CD4-positive, alpha-beta T cell treated with Interleukin-2 at 100 ng/mL for 4 hours (primary cell): ENCODE data around the gene C1orf105.
"Not testable (repeated sequence)": the region's sequence is repeated elsewhere in the genome, so short reads cannot be mapped to it uniquely, and the experiment has no call there.

ENCODE experiments used
- DNase-seq: peaks from one replicate; pipeline ENCODE4 v3.0.0-alpha.2; 2020; ENCODE audit warnings: low spot score

C1orf105 gene

GRCh38 chr1:172427191-172427590 lies 6.7 kb downstream of the C1orf105 start:
- DNase-seq = no peak

DNA sequence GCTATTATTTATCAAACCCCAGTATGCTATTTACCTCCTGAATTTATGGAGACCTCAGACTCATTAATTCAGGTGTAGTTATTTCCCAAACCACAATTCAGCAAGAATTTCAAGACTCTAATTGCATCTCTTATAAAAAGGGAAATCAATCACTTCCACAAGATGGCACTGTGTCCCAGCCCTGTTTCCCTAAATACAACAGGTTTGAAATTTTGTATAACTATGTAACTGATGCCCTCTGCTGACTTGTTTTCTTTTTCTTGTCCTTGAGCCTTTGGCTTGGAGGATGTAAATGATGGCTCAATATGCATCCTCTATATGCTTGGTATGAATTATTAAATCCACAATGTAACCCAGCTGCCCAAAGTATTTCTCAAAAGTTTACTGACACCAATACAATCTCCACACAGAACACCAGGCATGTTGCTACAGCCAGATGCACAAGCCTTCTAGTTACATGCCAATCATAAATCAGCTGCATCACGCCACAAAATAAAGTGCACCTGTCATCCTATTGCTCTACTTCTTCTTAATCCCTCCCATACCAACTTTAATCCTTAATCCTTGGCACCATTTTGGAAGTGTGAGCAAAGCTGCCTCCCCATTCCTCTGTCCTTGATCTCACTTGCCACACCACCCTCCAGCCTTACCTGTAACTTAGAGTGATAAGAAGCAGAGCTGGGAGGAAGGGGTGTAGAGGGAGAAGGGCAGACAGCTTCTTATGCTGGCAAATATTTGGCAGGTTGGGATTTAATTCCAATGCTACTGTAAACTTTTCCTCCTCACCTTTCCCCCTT lies 9.0 kb downstream of the C1orf105 start:
- peak; percentile 68 for DNase-seq

DNA sequence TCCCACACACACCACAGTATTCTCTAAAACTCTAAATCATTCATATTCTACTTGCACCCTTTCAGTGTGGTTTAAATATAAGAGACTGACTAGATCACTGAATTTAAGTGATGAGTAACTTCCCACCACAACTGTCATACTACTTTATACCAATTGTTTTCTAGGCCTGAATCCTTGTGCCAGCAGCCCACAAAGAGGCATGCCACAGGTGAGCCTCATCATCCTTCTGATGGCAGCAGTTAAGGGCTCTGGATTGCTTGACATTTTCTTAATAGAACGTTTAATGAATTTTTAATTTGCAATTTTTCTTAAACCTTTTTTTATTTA lies 9.6 kb downstream of the C1orf105 start:
- no peak for DNase-seq

- no peak for DNase-seq
These were observed 10.7 kb downstream of the C1orf105 start for GRCh38 chr1:172431204-172431603.

- peak; percentile 29 for DNase-seq
These were observed 11.3 kb downstream of the C1orf105 start for GRCh38 chr1:172431721-172432192.

GRCh38 chr1:172437183-172437582 lies 16.7 kb downstream of the C1orf105 start:
- not testable (repeated sequence) for DNase-seq

DNA sequence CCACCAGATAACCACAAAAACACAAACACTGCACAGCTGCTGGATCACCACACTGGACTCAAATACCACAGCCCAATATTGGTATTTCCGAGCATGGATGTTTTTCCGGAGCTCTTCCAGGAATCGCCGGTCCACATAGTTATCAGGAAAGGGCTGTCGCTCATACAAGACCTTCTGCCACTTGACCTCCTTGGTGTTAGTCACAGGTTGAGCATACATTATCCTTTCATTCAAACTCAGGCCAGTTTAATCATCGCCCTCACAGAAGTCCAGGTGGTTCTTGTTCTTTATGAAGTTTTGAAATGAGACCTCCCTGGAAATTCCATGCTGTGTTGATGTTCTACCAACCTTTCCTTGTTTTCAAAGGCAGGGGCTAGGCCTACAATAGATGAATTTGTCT lies 21.9 kb downstream of the C1orf105 start:
- no peak for DNase-seq

- no peak for DNase-seq
These were observed 22.5 kb downstream of the C1orf105 start for GRCh38 chr1:172442843-172443565.

- DNase-seq = peak; percentile 92
These were observed 23.4 kb downstream of the C1orf105 start, which contains the start of gene PIGC for GRCh38 chr1:172443666-172444453. Gene PIGC (minus strand): TSS chr1:172444069. CDS start chr1:172442622, 1,447 bp downstream.

- no peak for DNase-seq
These were observed 26.1 kb downstream of the C1orf105 start for GRCh38 chr1:172446547-172446946.

GRCh38 chr1:172447641-172448040 lies 27.2 kb downstream of the C1orf105 start:
- DNase-seq = no peak

DNA sequence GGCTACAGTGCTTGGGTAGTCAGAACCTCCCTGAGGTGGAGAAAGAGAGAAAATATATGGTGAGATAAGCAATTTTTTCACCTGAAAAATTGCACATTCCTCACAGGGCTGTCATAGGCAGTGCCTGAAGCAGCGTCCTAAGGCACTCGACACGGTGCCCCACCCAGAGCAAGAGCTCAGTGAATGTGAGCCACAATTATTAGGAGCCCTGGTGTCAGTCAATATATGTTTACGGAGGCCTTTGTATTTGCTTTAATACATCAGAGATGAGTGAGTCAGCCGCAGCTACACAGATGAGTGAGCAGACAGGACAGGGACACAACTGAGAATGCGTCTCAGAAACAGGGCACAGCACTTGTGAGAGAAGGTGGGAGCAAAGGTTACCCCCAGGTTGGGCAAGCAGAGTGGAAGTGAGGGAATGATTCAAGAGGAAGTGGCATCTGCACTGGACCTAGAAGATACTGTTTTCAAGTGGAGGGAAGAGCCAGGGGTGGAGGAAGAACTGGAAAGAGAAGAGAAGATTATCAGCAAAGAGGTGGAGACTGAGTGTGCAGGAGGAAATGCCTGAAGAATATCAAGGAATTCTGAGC lies 28.6 kb downstream of the C1orf105 start:
- no peak for DNase-seq

DNA sequence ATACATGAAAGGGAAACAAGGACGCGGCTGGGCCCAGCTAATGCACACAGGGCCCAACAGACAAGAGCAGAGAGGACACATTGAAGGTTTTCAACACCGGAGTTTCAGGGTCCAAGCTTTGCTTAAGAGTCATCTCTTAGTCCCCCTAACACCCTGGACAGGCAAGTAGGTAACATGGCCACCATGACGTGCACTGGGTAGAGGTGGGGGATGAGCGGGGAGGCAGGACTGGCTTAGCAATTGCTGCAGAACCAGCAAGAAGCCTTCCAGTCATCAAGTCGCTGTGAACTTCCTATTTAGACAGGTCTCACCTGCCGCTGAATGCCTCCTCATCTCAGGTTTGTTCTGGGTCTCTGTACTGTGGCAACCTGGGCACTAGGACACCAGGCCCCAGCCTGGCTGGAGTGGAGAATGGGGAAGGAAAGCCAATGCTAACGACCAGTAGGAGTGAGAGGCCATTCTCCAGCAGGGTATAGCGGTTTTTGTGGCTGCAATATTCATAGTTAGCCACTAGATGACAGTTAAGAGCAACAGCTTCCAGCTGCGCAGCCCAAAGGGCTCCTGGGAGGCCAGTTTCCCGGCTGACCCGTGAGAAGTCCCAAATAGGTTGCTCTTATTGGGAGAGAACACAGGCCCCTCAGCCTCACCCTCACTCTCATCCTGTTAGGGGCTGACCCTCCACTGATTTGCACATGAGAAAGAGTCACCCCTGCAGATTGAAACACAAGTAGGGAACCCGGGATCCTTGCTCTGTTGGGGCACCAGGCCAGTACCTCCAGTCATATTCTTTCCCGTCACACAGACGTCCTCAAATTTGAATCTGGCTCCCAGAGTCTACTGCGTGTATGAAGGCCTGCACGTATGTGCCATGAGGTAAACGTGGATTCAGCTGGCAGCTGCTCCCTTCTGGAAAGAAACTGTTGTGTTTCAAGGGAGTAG lies 29.4 kb downstream of the C1orf105 start:
- peak; percentile 55 for DNase-seq

- no peak for DNase-seq
These were observed 30.0 kb downstream of the C1orf105 start for GRCh38 chr1:172450524-172450885.

GRCh38 chr1:172451002-172451443 lies 30.5 kb downstream of the C1orf105 start:
- DNase-seq = peak; percentile 61

DNA sequence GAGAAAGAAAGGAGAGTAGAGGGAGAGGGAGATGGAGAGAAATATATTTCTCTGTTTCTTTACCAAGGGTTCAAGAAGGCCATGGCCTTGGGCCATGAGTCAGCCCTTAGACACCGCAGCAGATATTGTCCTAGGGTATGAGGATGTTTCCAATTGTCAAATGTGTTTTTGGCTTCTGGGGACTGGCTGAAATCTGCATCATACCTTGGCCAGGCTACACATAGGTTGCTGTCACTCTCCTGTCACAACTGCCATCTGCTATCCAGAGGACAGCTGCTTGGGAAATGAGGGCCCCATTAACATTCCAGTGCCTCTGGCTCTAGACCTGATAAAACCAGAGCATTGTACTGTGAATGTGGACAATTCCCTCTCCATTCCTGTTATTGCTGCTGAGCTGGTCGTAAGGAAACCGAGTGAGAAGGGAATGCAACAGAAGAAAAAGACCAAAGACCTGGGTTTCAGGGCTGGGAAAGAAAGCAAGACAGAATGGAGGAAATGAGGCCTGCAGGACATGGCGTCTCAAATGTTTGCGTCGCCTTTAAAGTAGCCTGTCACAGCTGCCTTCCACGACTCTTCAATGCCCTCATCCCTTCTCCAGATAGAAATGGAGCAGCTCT lies 32.2 kb downstream of the C1orf105 start:
- no peak for DNase-seq

- DNase-seq = no peak
These were observed 32.7 kb downstream of the C1orf105 start for GRCh38 chr1:172453153-172453545.

DNA sequence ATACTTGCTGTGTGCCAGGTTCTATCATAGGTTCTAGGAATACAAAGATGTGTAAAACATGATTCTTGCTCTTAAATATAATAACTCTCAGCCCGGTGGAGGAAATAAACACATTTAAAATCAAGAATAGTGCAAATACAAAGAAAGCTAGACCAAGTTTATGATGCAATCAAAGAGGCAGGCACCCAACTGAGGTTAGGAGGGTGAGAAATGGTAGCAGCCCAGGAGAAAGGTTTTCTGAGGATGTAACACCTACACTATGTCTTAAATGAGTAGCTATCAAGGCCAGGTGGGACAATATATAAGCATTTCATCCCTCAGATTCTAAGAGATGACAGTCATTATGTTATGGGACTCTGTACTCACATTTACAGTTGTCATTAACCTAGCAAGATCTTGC lies 33.1 kb downstream of the C1orf105 start:
- DNase-seq = no peak

GRCh38 chr1:172455451-172455850 lies 35.0 kb downstream of the C1orf105 start:
- DNase-seq = no peak

DNA sequence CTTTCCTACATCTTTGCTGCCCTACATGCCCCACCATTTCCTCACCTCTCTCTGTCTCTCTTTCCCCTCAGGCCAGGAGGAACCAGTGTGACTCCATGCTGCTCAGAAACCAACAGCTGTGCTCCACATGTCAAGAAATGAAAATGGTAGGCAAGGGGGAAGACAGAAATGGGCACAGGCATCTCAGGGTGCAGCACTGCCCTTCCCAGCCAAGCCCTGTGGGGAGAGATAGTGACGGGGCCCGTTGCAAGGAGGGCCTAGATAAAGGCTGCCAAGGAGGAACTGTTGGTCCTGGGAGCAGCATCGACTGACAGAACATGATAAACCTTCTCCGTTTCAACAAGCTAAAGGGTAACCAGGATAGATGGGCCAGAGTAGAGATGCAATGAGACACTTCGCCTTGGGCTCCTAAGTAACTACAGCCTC lies 35.9 kb downstream of the C1orf105 start:
- no peak for DNase-seq
